Measurements from ENCODE around the gene PDIA6. TPM values are rescaled to one million over a fixed set of nuclear protein-coding genes. Genes with fewer than 3 reads are reported as not detected.

Gene PDIA6
- total and polyA plus RNA-seq, 2 donors (not counting 1 experiment from before 2014, with no cell fraction given) = 420 to 491 TPM

- Histone ChIP-seq H3K27ac (ENCODE audit: insufficient read depth, low read length) (no peak overlapping the region), H4K20me1 (ENCODE audit: control insufficient read depth, extremely low read depth, insufficient read depth, low read length) (peaks cover 6% of the 10 kb centered on the region), H3K9ac (ENCODE audit: insufficient read depth, low read length) (no peak overlapping the region), H3K36me3 (ENCODE audit: control insufficient read depth, insufficient read depth, low read length) (peaks cover 8% of the 10 kb centered on the region), H3K79me2 (ENCODE audit: control insufficient read depth, insufficient read depth, low read length) (peaks cover 60% of the 10 kb centered on the region), H2AFZ (ENCODE audit: low read length) (no peak overlapping the region), H3K27me3 (ENCODE audit: control insufficient read depth, insufficient read depth, low read length) (no peaks in the 10 kb centered on the region), H3K4me2 (ENCODE audit: extremely low read depth, insufficient read depth, low read length) (no peak overlapping the region), H3K9me3 (ENCODE audit: control insufficient read depth, insufficient read depth, low read depth, low read length) (no peaks in the 10 kb centered on the region), H3K4me1 (ENCODE audit: control insufficient read depth, extremely low read depth, insufficient read depth, low read length) (no peaks in the 10 kb centered on the region), H3K4me3 (replicated peaks in 1 of 4; ENCODE audit: control extremely low read depth in 1 of 4, insufficient read depth in 1 of 4, low read depth in 3 of 4, low read length in 4 of 4) (no peak overlapping the region)
- TF ChIP-seq CTCF (conservative IDR thresholded peaks at IDR 0.05 in 1 of 2, IDR thresholded peaks at IDR 0.05 in 1 of 2; ENCODE audit: low read depth in 1 of 2, low read length in 2 of 2) (no peak), EZH2 (IDR thresholded peaks at IDR 0.05; ENCODE audit: low read length, missing control alignments) (no peak)
- no peak for DNase-seq (ENCODE audit: low read depth in 2 of 2)
These were observed 9.9 kb downstream of the PDIA6 start for GRCh38 chr2:10802657-10803056.

- no peak overlapping the region for H2AFZ ChIP-seq (ENCODE audit: low read length)
- no peak overlapping the region for H3K27ac ChIP-seq (ENCODE audit: insufficient read depth, low read length)
- peaks cover 48% of the 10 kb centered on the region for H3K79me2 ChIP-seq (ENCODE audit: control insufficient read depth, insufficient read depth, low read length)
- no peaks in the 10 kb centered on the region for H3K4me1 ChIP-seq (ENCODE audit: control insufficient read depth, extremely low read depth, insufficient read depth, low read length)
- H3K27me3 ChIP-seq (ENCODE audit: control insufficient read depth, insufficient read depth, low read length) = no peaks in the 10 kb centered on the region
- DNase-seq (ENCODE audit: low read depth in 2 of 2) = no peak
- no peak for TF ChIP-seq EZH2 (IDR thresholded peaks at IDR 0.05; ENCODE audit: low read length, missing control alignments)
- TF ChIP-seq CTCF (conservative IDR thresholded peaks at IDR 0.05 in 1 of 2, IDR thresholded peaks at IDR 0.05 in 1 of 2; ENCODE audit: low read depth in 1 of 2, low read length in 2 of 2) = no peak
- peaks cover 15% of the 10 kb centered on the region for H3K36me3 ChIP-seq (ENCODE audit: control insufficient read depth, insufficient read depth, low read length)
- H3K4me3 ChIP-seq (replicated peaks in 1 of 4; ENCODE audit: control extremely low read depth in 1 of 4, insufficient read depth in 1 of 4, low read depth in 3 of 4, low read length in 4 of 4) = no peak overlapping the region
- no peak overlapping the region for H3K9ac ChIP-seq (ENCODE audit: insufficient read depth, low read length)
- no peaks in the 10 kb centered on the region for H3K9me3 ChIP-seq (ENCODE audit: control insufficient read depth, insufficient read depth, low read depth, low read length)
- H3K4me2 ChIP-seq (ENCODE audit: extremely low read depth, insufficient read depth, low read length) = no peak overlapping the region
- peaks cover 4% of the 10 kb centered on the region for H4K20me1 ChIP-seq (ENCODE audit: control insufficient read depth, extremely low read depth, insufficient read depth, low read length)
These were observed 12.4 kb downstream of the PDIA6 start for GRCh38 chr2:10800163-10800562.

- Histone ChIP-seq H4K20me1 (ENCODE audit: control insufficient read depth, extremely low read depth, insufficient read depth, low read length) (peaks cover 4% of the 10 kb centered on the region), H3K79me2 (ENCODE audit: control insufficient read depth, insufficient read depth, low read length) (peaks cover 45% of the 10 kb centered on the region)
- no peak for DNase-seq (ENCODE audit: low read depth in 2 of 2)
These were observed 13.8 kb downstream of the PDIA6 start for GRCh38 chr2:10798783-10799182.

More at GRCh38 chr2:10798783-10799182, 13.8 kb downstream of the PDIA6 start:
- Histone ChIP-seq H2AFZ (ENCODE audit: low read length) (no peak overlapping the region), H3K4me1 (ENCODE audit: control insufficient read depth, extremely low read depth, insufficient read depth, low read length) (no peaks in the 10 kb centered on the region), H3K9me3 (ENCODE audit: control insufficient read depth, insufficient read depth, low read depth, low read length) (no peaks in the 10 kb centered on the region), H3K9ac (ENCODE audit: insufficient read depth, low read length) (no peak overlapping the region), H3K27me3 (ENCODE audit: control insufficient read depth, insufficient read depth, low read length) (no peaks in the 10 kb centered on the region), H3K4me2 (ENCODE audit: extremely low read depth, insufficient read depth, low read length) (no peak overlapping the region), H3K4me3 (replicated peaks in 1 of 4; ENCODE audit: control extremely low read depth in 1 of 4, insufficient read depth in 1 of 4, low read depth in 3 of 4, low read length in 4 of 4) (no peak overlapping the region), H3K36me3 (ENCODE audit: control insufficient read depth, insufficient read depth, low read length) (peaks cover 15% of the 10 kb centered on the region), H3K27ac (ENCODE audit: insufficient read depth, low read length) (no peak overlapping the region)
- TF ChIP-seq CTCF (conservative IDR thresholded peaks at IDR 0.05 in 1 of 2, IDR thresholded peaks at IDR 0.05 in 1 of 2; ENCODE audit: low read depth in 1 of 2, low read length in 2 of 2) (peak in 1 of 2 donors; percentile 9), EZH2 (IDR thresholded peaks at IDR 0.05; ENCODE audit: low read length, missing control alignments) (no peak)

Measured in fibroblast of lung (primary cell).